Measurements from ENCODE around the gene ZNF883.

DNA sequence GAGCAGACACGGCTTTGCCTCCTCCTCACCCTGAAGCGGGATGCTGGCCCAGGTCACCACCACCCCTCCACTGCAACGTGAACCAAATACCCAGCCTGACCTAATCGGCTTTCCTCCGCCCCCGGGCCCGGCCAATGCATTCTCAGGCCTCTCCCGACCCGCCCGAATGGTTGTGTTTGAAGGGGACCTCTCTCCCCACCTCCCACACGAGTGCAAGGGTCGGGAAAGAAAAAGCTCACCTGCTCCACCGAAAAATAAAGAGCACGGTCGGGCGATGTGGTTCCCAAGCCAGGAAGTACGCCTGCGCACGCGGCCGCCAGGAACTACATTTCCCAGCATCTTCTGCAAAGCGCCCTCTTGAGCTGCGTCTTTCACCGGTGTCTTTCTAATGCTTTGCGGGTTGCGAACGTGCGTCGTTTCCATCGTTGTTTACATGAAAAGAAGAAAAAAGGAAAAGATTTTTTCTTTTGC, at the start of gene ZNF883:
- no peak for TF ChIP-seq GATA3 (IDR thresholded peaks at IDR 0.05; ENCODE audit: low read depth, low read length)
- TF ChIP-seq GATA2 (IDR thresholded peaks at IDR 0.05; ENCODE audit: low read depth, low read length) = no peak

Measured in SH-SY5Y (cell line).